ENCODE results near the gene SIRPB2.
A peak's percentile ranks its signal among the peaks of the same experiment; 100 is the strongest.

SIRPB2 gene

DNA sequence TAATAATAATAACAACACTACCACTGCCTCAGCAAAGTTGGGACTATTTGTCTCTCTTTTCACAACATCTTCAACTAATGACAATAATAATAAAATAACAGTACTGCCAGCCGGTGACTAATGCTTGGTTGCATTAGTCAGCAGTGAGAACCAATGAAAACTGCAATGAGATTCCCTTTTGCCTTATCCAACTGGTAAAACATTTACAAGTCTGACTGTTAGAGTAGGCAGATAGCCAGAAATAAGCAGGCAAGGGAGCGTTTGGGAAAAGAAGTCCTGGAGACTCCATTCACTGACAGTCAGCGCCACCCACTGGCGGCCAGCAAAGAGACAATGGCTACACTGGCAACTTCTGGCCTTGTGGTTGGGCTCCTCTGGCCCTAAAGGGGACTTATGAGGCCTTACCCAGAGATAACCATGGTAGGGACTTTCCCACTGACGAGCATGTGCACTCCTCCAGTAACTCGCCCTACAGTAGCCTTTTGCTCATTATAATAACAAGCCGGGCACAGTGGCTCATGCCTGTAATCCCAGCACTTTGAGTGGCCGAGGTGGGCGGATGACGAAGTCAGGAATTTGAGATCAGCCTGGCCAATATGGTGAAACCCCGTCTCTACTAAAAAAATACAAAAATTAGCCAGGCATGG is 21.2 kb downstream of the SIRPB2 start:
- DNase-seq: peak; percentile 16

DNA sequence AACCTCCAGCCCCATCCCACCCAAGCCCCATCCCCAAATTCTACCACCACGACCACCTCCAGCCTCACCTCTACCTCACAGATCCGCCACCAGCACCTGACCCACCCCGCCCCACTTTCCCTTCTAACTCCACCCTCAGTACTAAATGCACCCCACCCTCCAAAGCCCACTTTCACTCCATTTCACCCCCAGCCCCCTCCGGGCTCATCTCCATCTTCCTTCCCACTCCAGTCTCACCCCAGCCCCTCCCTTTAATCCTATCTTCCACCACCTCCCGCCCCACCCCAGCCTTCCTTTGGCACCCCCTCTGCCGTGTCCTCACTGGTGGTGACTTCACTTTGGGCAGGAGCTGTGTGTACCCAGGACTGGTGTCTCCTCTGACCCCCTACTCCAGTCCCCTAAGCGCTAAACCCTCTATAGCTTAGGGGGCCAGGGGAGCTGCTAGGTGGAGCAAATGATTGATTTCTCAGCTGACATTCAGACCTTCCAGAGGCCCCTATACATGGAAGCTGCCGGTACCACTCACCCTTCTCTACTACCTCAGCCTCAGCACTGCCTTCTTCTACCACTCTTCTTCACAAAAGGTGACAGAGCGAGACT is 21.8 kb downstream of the SIRPB2 start:
- no peak for DNase-seq

DNA sequence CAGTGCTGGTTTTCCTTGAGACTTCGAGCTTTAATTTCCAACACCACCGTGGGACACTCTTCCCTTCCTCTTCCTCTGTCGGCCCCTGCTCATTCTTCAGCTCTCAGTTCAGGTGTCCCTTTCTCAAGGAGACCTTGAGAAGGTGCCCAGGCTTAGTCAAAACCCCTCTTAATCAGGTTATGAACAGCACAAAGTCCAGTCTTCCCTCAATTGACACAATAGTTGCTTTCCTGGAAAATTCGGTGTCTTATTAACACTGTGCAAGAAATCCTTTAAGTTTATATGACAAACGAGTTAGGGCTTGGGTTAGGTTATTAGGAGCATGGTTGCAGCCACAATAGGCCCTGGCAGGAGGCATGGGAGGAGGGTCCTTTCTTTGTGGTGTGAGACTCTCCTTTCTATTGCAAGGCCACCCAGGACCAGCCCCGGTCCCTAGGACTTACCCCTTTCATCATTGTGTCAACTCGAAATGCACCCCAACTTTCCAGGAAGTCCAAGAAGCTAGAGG is 23.0 kb downstream of the SIRPB2 start:
- DNase-seq: no peak

DNA sequence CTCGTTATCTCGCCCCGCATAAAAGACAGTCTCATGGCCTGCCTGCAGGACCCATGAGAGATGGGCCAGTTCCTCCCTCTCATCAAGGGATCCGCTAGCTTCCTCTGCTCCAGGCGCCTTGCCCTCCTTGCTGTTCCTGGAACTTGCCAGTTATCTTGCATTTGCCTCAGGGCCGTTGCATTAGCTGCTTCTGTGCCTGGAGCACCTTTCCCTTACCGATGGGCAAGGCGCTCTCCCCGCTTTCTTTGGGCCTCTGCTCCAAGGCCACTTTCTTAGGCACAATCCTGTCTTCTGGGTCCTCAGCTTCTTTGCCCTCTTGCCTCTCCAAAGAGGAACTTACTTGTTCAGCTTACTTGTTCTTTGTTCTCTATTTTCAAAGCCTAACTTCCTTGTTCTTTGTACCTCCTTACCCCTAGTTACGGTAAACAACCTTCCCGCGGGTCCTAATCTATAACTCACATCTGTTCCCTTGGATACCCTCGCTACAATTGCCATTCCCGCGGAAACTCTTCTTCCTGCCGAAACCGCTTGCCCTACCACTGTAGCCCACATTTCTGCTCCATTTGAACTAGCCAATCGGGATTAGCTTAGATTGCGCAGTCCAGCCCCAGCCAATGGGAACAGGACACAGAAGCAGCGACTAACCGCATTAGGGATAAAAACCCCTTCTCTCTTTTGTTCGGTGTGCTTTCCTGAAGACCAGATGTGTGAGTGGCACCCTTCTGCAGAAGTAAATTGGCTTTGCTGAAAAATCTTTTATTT is 23.7 kb downstream of the SIRPB2 start:
- peak; percentile 34 for DNase-seq

DNA sequence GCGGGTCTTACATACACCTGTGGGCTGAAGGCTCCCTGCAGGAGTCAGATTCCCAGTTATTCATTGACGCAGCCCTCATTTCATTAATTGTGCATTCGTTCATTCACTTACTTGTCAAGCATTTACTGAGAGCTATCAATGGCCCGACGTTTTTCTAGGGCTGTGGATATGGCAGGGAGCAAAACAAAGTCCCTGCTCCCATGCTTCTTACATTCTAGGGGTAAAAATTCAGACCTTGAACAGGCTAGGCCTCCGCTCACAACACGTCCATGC is 24.2 kb downstream of the SIRPB2 start:
- DNase-seq: no peak

DNA sequence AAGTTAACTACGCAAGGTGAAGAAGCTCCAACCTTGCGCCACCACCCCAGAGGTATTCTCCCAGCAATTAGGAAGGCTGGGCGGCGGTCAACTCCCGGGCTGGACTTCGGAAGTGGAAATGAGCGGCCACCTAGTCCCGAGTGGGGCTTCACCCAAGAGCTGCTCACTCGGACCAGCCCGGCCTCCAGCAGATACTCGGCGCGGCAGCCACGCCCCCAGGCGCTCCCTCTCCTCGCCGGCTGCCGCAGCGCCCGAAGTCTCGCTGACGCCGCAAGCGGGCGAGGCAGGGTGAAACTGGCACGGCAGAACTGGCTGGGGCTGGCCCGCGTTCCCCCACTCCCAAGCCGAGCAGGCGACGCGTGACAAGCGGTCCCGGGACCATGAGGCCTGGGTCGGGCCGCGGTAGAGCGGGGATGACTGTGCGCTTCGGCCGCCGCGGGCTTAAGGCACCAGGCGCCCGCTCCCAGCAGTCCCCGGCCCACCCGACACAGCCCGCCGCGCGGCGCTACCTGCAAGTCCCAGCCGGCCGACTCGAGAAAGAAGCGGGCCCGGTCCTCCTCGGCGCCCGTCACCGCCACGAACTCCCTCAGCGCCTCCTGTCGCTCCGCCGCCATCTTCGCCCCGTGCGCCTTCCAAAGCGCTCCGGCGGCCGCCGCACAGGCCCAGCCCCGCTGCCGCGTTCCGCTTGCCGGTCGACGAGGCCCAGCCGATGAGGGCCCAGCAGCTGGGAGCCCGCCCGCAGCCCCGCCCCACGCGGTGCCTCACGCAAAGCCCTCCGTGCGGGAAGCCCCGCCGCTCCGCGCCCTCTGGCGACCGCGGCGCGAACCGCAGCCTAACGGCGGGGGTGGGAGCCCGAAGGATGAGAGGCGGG is 24.8 kb downstream of the SIRPB2 start, which contains the start of gene NSFL1C:
NSFL1C (minus strand) TSS at position 639 of the 871 bp plus-strand sequence; CDS start at position 614, 25 bp downstream.
- peak; percentile 97 for DNase-seq

DNA sequence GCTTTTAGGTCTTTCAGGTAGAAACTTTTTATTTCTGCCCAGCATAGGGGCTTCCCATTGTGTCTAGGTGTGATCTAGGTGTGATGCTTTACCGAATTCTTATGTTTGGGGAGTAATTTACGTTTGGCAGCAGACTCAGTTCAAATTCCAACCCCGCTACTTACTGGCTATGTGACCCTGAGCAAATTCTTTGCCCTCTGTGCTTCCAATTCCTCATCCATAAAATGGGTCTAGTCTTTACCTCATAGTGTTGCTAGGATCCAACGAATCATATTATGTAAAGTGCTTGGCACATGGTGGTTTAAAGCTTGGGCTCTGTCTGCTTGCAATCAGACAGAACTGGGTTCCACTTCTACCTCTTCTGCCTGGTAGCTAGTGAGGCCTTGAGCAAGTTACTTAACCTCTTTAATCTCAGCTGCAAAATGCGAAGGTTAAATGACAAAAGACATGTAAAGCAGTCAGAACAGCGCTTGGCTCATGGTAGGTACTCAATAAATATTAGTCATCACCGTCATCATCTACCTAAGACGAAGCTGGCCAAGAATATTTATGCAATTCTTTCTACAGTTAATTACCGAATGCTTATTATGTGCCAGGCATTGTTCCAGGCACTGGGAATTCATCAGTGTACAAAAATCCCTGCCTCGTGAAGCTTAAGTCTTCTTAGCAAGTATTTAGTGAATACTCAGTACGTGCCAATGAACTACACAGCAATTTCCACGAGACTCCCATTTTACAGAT is 25.6 kb downstream of the SIRPB2 start:
- no peak for DNase-seq

DNA sequence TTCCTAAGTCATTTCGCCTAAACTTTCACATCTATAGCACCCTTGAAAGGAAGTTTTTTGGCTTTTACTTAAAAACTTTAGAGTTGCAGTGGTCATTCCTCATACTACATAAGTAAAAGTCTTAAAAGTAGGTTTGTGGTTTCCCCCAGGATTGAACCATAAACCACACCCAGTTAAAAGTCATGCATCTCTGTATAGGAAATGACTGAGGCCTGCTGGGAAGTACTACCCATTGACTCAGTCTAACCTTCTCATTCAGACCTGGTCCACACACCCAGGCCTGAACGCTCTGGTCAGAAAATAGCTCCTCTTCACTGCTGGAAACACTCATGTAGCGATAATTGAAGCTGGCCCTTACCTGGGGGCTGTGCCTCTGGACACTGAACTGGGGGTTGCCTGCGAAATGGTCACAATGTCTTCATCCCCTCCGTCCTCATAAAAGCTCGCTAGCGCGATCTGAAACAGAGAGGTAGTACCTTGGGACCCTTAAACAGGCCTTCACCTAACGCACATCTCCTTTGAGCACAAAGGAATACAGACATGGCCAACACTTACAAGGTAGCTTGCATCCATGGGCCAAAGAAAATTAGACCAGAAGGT is 27.1 kb downstream of the SIRPB2 start:
- DNase-seq: no peak

DNA sequence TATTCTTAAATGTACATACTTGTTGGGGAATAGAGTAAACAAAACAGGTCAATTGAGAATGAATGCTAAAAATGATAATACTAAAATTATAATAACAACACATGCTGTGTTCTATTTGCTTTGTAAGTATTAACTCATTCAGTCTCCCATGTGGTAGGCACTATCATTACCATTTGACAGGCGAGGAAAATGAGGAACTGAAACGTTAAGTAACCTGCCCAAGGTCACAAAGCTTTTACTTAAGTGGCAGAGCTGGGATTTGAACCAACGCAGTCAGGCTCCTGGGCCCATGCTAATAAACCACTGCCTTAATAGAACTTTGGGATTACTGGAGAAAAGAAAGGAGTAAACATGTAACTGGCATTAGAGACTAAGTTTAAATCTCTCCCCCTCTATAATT is 28.4 kb downstream of the SIRPB2 start:
- no peak for DNase-seq

DNA sequence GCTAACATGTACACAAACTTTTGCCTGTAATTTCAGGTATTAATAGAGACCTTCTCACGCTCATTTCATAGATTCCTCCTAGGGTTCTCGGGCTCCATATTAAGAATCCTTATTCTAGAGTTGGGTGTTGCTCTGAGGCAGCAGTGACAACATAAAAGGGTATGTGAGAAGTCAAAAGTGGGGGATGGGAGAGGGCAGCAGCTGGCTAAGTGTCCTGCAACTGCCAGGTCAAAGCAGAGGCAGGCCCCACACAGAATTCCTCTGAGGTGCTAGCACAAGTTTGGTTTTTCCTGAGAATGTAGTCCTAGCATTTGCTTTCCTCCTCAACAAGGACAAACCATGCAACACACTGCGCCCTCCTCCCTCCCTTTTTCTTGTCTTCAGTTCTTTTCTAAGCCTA is 29.2 kb downstream of the SIRPB2 start:
- no peak for DNase-seq

DNA sequence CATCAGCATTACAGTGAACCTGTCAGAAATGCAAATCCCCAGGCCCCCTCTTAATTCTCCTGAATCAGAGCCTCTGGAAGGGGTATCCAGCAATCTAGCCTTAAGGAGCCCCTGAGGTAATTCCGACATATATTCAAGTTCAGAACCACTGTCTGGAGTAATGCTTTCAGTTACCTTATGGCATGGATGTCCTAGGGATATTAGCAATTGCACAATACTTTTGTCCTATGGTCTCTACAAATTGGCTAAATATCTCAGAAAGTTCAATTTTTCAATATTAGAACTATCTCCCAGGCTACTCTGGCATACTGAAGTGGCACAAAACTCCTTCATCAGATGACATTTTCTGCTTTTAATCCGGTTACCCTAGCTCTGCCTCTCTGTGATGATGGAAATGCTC is 30.9 kb downstream of the SIRPB2 start:
- DNase-seq: no peak

DNA sequence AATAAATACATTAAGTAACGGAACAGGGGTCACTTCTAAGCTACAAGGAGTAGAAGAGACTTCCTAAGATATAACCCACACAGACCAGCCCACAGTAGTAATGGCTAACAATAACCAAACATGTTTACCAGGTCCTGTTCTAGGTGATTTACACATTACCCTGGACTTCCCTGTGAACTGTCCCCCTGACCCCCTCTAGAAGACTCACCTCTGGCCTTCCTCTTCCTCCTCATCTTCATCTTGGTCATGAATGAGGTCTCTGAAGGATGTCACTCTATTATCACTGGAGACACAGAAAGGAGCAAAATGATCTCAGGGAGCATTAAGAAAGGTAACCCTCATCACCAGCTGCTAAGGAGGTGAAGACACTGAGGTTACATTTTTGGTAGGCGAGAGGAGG is 33.2 kb downstream of the SIRPB2 start:
- DNase-seq: no peak

DNA sequence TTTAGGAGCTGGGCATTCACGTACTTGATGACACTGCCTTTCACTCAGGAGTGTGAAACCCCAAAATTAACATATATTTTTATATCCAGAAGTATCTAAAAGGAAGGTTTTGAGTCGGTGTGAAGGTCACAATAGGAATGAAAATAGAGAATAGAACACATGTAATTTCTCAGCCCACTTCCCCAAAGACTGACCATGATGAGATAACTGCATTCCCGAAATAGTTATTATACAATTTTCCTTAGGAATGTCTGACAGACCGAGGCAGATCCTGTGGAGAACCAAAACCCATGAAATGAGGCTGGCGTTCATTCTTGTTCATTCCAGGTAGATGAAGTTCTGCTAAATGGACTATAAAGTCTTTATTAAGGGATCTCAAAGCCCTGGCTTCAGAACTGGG is 34.9 kb downstream of the SIRPB2 start:
- no peak for DNase-seq

DNA sequence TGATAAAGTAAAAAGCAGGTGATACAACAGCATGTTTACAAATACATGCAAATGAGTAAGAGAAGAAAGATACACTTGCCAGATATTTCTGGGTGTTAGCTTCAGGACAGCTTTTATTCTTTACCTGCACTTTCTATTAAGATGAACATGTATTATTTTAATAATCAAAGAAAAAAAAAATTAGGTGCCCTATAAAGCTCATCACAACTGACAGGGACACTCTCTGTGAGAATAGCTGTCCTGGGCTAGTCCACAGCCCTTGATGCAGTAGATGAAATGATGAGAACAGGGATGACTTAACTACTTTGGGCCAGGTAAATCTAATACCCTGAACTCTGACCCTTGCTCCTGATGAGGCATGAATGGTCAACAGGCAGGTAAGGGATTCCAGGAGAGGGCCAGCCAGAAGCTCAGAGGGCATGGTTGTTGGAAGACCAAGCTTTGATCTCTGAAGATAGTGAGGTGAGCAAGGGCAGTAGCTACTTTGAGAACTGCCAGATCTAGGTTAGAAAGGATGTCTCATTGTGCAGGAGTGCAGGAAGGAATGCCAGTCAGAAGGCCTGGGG is 40.2 kb downstream of the SIRPB2 start:
- no peak for DNase-seq

DNA sequence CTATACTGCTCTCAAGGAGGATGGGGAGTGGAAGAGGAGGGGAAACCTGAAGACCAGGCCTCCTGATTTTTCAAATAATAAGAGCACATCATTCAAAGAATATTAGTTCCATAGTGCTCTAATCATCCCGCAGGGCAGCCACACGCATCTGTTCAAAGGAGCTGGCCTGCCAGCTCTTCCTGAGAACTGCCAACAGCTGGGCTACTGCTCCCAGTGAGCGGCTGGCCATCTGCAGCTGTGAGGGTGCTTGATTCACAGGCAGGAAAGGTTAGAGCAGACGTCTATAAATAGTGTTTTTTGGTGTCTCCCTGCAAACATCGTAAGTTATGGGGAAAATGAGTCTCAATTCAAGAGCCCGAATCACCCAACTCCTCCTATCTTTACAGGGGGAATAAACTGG is 41.9 kb downstream of the SIRPB2 start:
- no peak for DNase-seq

DNA sequence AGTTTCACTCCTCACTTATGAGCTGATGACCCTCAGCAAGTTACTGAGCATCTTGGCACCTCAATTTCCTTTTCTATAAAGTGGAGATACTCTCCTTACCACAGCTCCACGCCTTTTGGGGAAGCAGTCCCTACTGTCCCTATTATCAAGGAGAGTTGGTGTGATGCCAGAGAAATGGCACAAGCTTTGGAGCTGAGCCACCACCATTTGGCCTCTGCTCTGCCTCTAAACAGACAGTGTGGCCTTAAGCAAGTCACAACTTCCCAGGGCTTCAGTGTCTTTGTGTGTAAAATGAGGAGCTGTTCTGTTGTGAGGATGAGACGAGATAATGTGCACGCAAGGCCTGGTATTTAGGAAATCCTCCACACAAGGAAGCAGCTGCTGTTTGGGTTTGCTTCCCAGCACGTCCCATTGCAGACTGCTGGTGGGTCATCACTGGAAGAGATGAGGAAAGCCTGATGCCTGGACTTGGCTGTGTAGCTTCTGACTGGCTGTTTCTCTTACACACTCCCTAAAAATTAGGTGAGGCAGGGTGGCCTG is 43.1 kb downstream of the SIRPB2 start:
- no peak for DNase-seq

DNA sequence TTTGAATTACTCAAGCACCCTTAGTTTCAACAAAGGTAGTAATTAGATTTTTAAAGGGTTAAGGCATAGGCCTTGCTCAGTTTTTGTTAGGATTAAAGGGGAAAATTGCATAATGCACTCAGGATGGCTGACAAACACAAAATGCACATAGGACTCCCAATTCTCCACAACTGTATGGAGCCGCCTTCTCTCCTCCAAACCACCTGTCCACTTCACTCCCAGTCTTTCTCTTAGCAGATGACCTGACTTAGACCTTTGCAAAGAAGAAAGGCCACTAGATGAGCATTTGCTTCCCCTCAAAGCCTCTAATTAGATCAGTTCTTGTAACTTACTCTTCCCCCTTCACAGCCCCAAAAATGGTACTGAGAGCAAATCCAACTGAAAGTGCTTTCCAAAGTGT is 44.7 kb downstream of the SIRPB2 start:
- no peak for DNase-seq

DNA sequence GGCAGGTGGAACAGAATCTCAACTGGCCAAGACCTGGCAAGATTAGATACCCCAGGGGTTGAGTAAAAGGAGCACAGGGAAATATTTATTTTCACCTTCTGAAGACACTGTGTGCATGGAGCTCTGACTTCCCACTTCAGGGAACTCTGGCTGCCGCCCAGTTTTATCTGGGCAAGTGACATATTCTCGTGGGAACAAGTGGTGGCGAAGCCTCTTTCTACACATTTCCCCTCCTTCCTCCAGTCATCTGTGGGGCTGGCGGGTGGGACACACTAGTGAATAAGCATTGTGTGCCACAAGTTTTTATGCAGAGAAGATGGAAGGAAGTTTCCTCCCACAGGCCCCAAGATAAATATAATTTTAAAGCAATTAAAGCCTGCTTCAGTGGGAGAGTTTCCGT is 48.1 kb downstream of the SIRPB2 start:
- DNase-seq: no peak

DNA sequence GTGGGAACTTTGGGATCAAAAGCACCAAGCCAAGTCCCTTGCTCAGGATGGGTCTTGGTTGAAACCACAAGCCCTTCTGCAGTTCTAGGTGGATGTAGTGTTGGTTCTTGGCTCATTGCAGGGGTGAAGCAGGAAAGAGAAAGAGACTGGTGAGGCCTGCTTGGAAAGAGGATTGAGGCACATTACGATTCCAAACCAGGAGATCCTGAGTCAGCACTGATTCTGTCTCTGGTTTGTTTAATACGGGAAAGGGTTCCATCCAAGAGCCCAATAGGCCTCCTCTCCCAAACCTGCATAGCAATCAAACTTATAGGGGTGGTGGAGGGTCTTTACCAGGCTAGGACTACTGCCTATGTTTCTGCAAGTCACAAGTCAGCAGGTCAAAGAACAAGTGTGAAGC is 48.9 kb downstream of the SIRPB2 start:
- DNase-seq: no peak

DNA sequence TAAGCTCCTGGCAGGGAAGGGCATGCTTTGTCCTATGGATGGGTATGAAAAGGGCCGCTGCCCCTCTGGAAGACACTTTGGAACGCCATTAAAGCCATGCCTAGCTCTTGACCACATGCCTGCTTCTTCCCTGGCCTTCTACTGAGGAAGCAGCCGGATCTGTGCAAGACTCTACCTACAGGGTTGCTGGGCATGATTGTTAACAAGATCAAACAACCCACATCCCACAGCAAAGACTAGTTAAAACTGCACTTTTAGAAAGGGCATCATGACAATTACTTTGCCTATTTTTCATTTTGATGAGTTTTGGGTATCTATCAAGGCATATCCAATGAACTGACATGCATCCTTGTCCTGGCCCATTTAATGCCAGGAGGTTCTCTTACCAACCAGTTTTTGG is 50.1 kb downstream of the SIRPB2 start:
- DNase-seq: no peak

DNA sequence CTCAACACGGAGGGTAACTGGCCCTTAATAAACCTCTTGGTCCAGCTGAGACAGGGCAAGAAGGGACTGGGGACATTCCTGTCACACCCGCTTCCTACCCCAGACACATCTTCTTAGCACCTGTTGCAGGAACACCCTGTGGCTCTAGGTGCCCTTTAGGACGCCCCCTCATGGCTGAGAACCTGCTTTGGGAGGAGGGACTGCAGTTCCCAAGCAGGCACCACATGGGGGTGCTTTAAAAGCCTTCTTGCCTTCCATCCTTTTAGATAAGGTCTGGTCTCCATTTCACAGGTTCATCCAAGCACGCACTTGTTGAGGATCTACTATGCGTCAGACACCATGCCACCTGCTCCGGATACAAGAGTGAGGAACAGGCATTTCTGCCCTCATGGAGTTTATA is 51.2 kb downstream of the SIRPB2 start:
- peak; percentile 20 for DNase-seq

DNA sequence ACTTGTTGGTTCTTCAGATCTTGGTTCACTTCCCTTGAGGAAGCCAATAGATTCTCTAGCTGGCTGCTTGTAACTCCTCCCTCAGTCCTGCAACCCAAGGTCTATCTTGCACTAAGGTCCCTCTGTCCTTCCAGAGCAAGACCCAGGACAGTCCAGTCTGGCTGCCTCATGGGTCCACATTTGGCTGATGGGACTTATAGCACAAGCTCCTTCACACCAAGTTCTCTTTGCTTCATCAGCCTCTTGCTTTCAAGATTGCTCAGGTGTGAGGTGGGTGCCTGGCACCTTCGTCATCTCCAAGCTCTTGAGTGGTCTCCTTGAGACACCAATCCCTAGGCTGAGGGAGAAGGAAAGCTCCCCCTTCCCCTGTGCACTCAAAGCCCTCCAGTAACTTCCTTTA is 52.9 kb downstream of the SIRPB2 start:
- DNase-seq: no peak
